Activated CD4-positive, alpha-beta memory T cell treated with anti-CD3 and anti-CD28 coated beads, Interleukin-2, amount 10 ng/mL, durations not matched to agents 7 days and 5 days (primary cell): ENCODE results near the gene ACSS2. TPM values are rescaled to one million over a fixed set of nuclear protein-coding genes. Genes with fewer than 3 reads are reported as not detected.

Source experiments
- total RNA-seq, 2 experiments: library from RNA; stranded (reverse); gene quantifications; one replicate each; pipeline ENCODE4 v1.2.3, GENCODE V29; 2021

ACSS2 gene
- total RNA-seq, 2 experiments from 2014 or later, result 43.5 to 47.5 TPM

Other genes starting within 250 kb of the ACSS2 start
- 10 to 100 TPM; 18.3 to 18.6 TPM for gene PIGU, start 199.5 kb upstream of the ACSS2 start, total RNA-seq
- 1 to 10 TPM; 3.3 TPM for gene TP53INP2, start 172.3 kb upstream of the ACSS2 start, total RNA-seq
- gene NCOA6, start 51.0 kb upstream of the ACSS2 start, total RNA-seq, result 10 to 100 TPM; 28.9 to 29.8 TPM
- 1 to 10 TPM; 5.7 to 5.9 TPM for gene GGT7, start 3.8 kb upstream of the ACSS2 start, total RNA-seq
- 10 to 100 TPM; 54.2 to 60.0 TPM for gene GSS, start 79.2 kb downstream of the ACSS2 start, total RNA-seq
- gene MYH7B, start 79.3 kb downstream of the ACSS2 start, total RNA-seq, result under 1 TPM; 0.08 to 0.15 TPM
- 10 to 100 TPM; 63.5 to 65.7 TPM for gene TRPC4AP, start 216.2 kb downstream of the ACSS2 start, total RNA-seq